ENCODE results near the gene DVL3.

Gene DVL3

GRCh38 chr3:184168363-184169120 is 13.4 kb downstream of the DVL3 start:
- no peak for TF ChIP-seq GATA3 (IDR thresholded peaks at IDR 0.05; ENCODE audit: low read depth, low read length)

- TF ChIP-seq GATA3 (IDR thresholded peaks at IDR 0.05; ENCODE audit: low read depth, low read length) (no peak), GATA2 (IDR thresholded peaks at IDR 0.05; ENCODE audit: low read depth, low read length) (no peak)
Measured at GRCh38 chr3:184169896-184170875, 15.0 kb downstream of the DVL3 start.

GRCh38 chr3:184171562-184171961 is 16.4 kb downstream of the DVL3 start:
- no peak for TF ChIP-seq GATA2 (IDR thresholded peaks at IDR 0.05; ENCODE audit: low read depth, low read length)
- no peak for TF ChIP-seq GATA3 (IDR thresholded peaks at IDR 0.05; ENCODE audit: low read depth, low read length)

GRCh38 chr3:184172681-184173373 is 17.6 kb downstream of the DVL3 start:
- TF ChIP-seq GATA3 (IDR thresholded peaks at IDR 0.05; ENCODE audit: low read depth, low read length) = no peak
- TF ChIP-seq GATA2 (IDR thresholded peaks at IDR 0.05; ENCODE audit: low read depth, low read length) = no peak

GRCh38 chr3:184173374-184173722 is 18.2 kb downstream of the DVL3 start:
- TF ChIP-seq GATA2 (IDR thresholded peaks at IDR 0.05; ENCODE audit: low read depth, low read length) = no peak

- TF ChIP-seq GATA3 (IDR thresholded peaks at IDR 0.05; ENCODE audit: low read depth, low read length) = no peak
Measured at GRCh38 chr3:184174284-184174645, 19.1 kb downstream of the DVL3 start.

GRCh38 chr3:184174646-184175492 is 19.7 kb downstream of the DVL3 start, which contains the start of gene AP2M1:
Gene AP2M1, plus strand, starts transcription at chr3:184174855. Its CDS starts 2,139 bp downstream, at chr3:184176994.
- TF ChIP-seq GATA2 (IDR thresholded peaks at IDR 0.05; ENCODE audit: low read depth, low read length) = no peak
- TF ChIP-seq GATA3 (IDR thresholded peaks at IDR 0.05; ENCODE audit: low read depth, low read length) = no peak

- no peak for TF ChIP-seq GATA3 (IDR thresholded peaks at IDR 0.05; ENCODE audit: low read depth, low read length)
- TF ChIP-seq GATA2 (IDR thresholded peaks at IDR 0.05; ENCODE audit: low read depth, low read length) = no peak
Measured at GRCh38 chr3:184175506-184175905, 20.3 kb downstream of the DVL3 start.

GRCh38 chr3:184175981-184176376 is 20.8 kb downstream of the DVL3 start:
- no peak for TF ChIP-seq GATA3 (IDR thresholded peaks at IDR 0.05; ENCODE audit: low read depth, low read length)
- TF ChIP-seq GATA2 (IDR thresholded peaks at IDR 0.05; ENCODE audit: low read depth, low read length) = no peak

GRCh38 chr3:184176377-184177330 is 21.5 kb downstream of the DVL3 start:
- TF ChIP-seq GATA2 (IDR thresholded peaks at IDR 0.05; ENCODE audit: low read depth, low read length) = 0 out of 2 replicates have a peak, but pooled peaks have one; percentile 30
- TF ChIP-seq GATA3 (IDR thresholded peaks at IDR 0.05; ENCODE audit: low read depth, low read length) = no peak

- TF ChIP-seq GATA3 (IDR thresholded peaks at IDR 0.05; ENCODE audit: low read depth, low read length) (no peak), GATA2 (IDR thresholded peaks at IDR 0.05; ENCODE audit: low read depth, low read length) (no peak)
Measured at GRCh38 chr3:184177331-184177731, 22.2 kb downstream of the DVL3 start.

- TF ChIP-seq GATA3 (IDR thresholded peaks at IDR 0.05; ENCODE audit: low read depth, low read length) (no peak), GATA2 (IDR thresholded peaks at IDR 0.05; ENCODE audit: low read depth, low read length) (no peak)
Measured at GRCh38 chr3:184177767-184178306, 22.7 kb downstream of the DVL3 start.

Data from SH-SY5Y (cell line).